NCI-H1092 treated with DMSO at 0.1 percent for 48 hours (cell line): ENCODE measurements around the gene VRK3.

Experiments used
- DNase-seq: peaks from one replicate; lab custom pipeline; 2025; lab: John Stamatoyannopoulos, UW

VRK3 gene

GRCh38 chr19:50030937-50031336 is 5.8 kb upstream of the VRK3 start:
- DNase-seq = no peak

- DNase-seq = no peak
Observed at GRCh38 chr19:50030225-50030624, 5.1 kb upstream of the VRK3 start.

GRCh38 chr19:50026550-50026906 is 1.4 kb upstream of the VRK3 start:
- DNase-seq = no peak

- no peak for DNase-seq
Observed at GRCh38 chr19:50025794-50026549, 800 bp upstream of the VRK3 start, which contains the start of gene ZNF473. Gene ZNF473, plus strand, starts transcription at chr19:50026005. Its CDS starts 5,078 bp downstream, at chr19:50031083.

GRCh38 chr19:50024719-50025021 is 502 bp downstream of the VRK3 start:
- DNase-seq = no peak

- DNase-seq = no peak
Observed at GRCh38 chr19:50022823-50023222, 2.3 kb downstream of the VRK3 start.

- no peak for DNase-seq
Observed at GRCh38 chr19:50020481-50020880, 4.7 kb downstream of the VRK3 start.

GRCh38 chr19:50016225-50016807 is 8.9 kb downstream of the VRK3 start:
- no peak for DNase-seq

GRCh38 chr19:50008532-50008931 is 16.6 kb downstream of the VRK3 start:
- DNase-seq = no peak

- DNase-seq = no peak
Observed at GRCh38 chr19:50007947-50008346, 17.2 kb downstream of the VRK3 start.

- DNase-seq = no peak
Observed at GRCh38 chr19:50007170-50007569, 18.0 kb downstream of the VRK3 start.

- DNase-seq = no peak
Observed at GRCh38 chr19:50005428-50005827, 19.7 kb downstream of the VRK3 start.

- DNase-seq = no peak
Observed at GRCh38 chr19:50003810-50004419, 21.3 kb downstream of the VRK3 start.

GRCh38 chr19:50003254-50003788 is 21.9 kb downstream of the VRK3 start:
- no peak for DNase-seq

- DNase-seq = no peak
Observed at GRCh38 chr19:50002386-50002960, 22.7 kb downstream of the VRK3 start.

- no peak for DNase-seq
Observed at GRCh38 chr19:50001775-50002174, 23.4 kb downstream of the VRK3 start.

- no peak for DNase-seq
Observed at GRCh38 chr19:50000841-50001557, 24.2 kb downstream of the VRK3 start.

GRCh38 chr19:50000038-50000840 is 24.9 kb downstream of the VRK3 start:
- no peak for DNase-seq

- peak; percentile 3 for DNase-seq
Observed at GRCh38 chr19:49999371-50000010, 25.7 kb downstream of the VRK3 start.

GRCh38 chr19:49997709-49998108 is 27.5 kb downstream of the VRK3 start:
- no peak for DNase-seq

GRCh38 chr19:49988433-49988832 is 36.7 kb downstream of the VRK3 start:
- DNase-seq = no peak
